ENCODE data around the gene KLHL1.

DNA sequence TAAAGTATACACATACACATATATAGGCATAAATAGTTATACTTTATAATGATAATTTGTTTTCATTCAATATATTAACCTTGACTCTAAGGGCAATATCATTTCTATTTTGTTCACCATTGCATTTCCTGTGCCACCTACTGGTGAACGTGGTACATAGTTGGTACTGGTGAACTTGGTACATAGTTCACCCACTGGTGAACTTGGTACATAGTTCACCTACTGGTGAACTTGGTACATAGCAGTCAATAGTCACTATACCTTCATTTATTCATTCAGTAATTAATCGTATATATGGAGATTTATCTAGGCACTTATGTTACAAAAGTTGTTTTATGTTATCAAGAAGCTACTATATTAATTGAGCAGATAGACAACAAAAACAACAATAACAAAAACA, 173.2 kb downstream of the KLHL1 start:
- TF ChIP-seq CTCF (IDR thresholded peaks at IDR 0.05) (no peak), POLR2A (IDR thresholded peaks at IDR 0.05) (no peak)

All from lower leg skin (tissue), 3 donors.